Uterus (tissue), 4 donors: ENCODE results near the gene NPEPPS. TPM values are rescaled to one million over a fixed set of nuclear protein-coding genes. Genes with fewer than 3 reads are reported as not detected.

Source experiments
- DNase-seq, 2 donors: peaks; one replicate each; pipeline ENCODE4 v3.0.0-alpha.2; 2019 to 2020
- H3K27ac ChIP-seq, 2 donors: fragments of 200-600 bp; sonication (generic); 1 replicate in 1 of 2; 2 replicates in 1 of 2; pipeline ENCODE4 v1.5.1; 2016 to 2018
- H3K27me3 ChIP-seq, 2 donors: fragments of 200-600 bp; sonication (generic); one replicate each; pipeline ENCODE4 v1.5.1; 2018 to 2019; ENCODE audit warnings: control low read depth in 1 of 2
- H3K36me3 ChIP-seq, 2 donors: fragments of 200-600 bp; sonication (generic); one replicate each; pipeline ENCODE4 v1.5.1; 2019; ENCODE audit warnings: control low read depth in 1 of 2
- H3K4me1 ChIP-seq, 2 donors: fragments of 200-600 bp; sonication (generic); one replicate each; pipeline ENCODE4 v1.5.1; 2018 to 2019; ENCODE audit warnings: control low read depth in 1 of 2
- H3K4me3 ChIP-seq, 2 donors: fragments of 200-600 bp; sonication (generic); 1 replicate in 1 of 2; 2 replicates in 1 of 2; pipeline ENCODE4 v1.5.1; 2018 to 2019; ENCODE audit warnings: mild to moderate bottlenecking in 1 of 2
- H3K9me3 ChIP-seq, 2 donors: fragments of 200-600 bp; sonication (generic); one replicate each; pipeline ENCODE4 v1.5.1; 2019; ENCODE audit warnings: control low read depth in 1 of 2
- CTCF ChIP-seq, 4 experiments: fragments of 200-600 bp in 2 of 4; fragments of 450-650 bp in 2 of 4; sonication (generic) in 2 of 4; IDR thresholded peaks; one replicate each; pipeline ENCODE4 v1.5.1; 2016 to 2019; ENCODE audit warnings: antibody characterized with exemption in 4 of 4, mild to moderate bottlenecking in 2 of 4, moderate library complexity in 1 of 4
- POLR2A ChIP-seq, 2 donors: fragments of 450-650 bp; IDR thresholded peaks; one replicate each; pipeline ENCODE4 v1.6.1; 2016; ENCODE audit warnings: antibody characterized with exemption in 2 of 2, mild to moderate bottlenecking in 1 of 2, moderate library complexity in 1 of 2
- intact Hi-C: fragments of 100-400 bp; cut with DNase I; formaldehyde crosslinking; loops from one replicate; pipeline ENCODE4 v1.15.1; 2023; ENCODE audit warnings: low total_unique reads
- small RNA-seq: library from RNA; depleted of rRNA; stranded (forward); fragments of <200 nt; gene quantifications from one replicate; pipeline ENCODE3, GENCODE V24; 2016
- total RNA-seq, 4 donors: library from RNA; depleted of rRNA in 3 of 4; stranded (reverse); fragments of >200 nt in 3 of 4; gene quantifications; one replicate each; pipeline versions ENCODE4 v1.1.0 to v1.2.4, GENCODE V29; 2014 to 2023
- donor health status: DM: yes; HTN: yes; CAD: no.

Gene NPEPPS
- total RNA-seq, 4 donors from 2014 or later: 77.6 to 161 (median 131) TPM

GRCh38 chr17:47665655-47666054, 134.7 kb downstream of the NPEPPS start:
- intact Hi-C loops: no loop called here
- H3K9me3 ChIP-seq: no peaks in the 10 kb centered on the region
- TF ChIP-seq CTCF (IDR thresholded peaks at IDR 0.05): no peak
- no peak for TF ChIP-seq POLR2A (IDR thresholded peaks at IDR 0.05)
- no peak overlapping the region for H3K4me3 ChIP-seq
- H3K27ac ChIP-seq: no peak overlapping the region
- no peaks in the 10 kb centered on the region for H3K27me3 ChIP-seq
- H3K4me1 ChIP-seq: no peaks in the 10 kb centered on the region
- no peak for DNase-seq
- no peaks in the 10 kb centered on the region for H3K36me3 ChIP-seq

GRCh38 chr17:47669081-47669480, 138.2 kb downstream of the NPEPPS start:
- intact Hi-C loops: no loop called here

GRCh38 chr17:47670064-47670463, 139.2 kb downstream of the NPEPPS start:
- no peak for DNase-seq
- H3K36me3 ChIP-seq: no peaks in the 10 kb centered on the region
- H3K9me3 ChIP-seq: no peaks in the 10 kb centered on the region
- H3K4me3 ChIP-seq: no peak overlapping the region
- intact Hi-C loops: no loop called here
- no peak overlapping the region for H3K27ac ChIP-seq
- TF ChIP-seq POLR2A (IDR thresholded peaks at IDR 0.05) (no peak), CTCF (IDR thresholded peaks at IDR 0.05) (no peak)
- H3K4me1 ChIP-seq: no peaks in the 10 kb centered on the region
- H3K27me3 ChIP-seq: no peaks in the 10 kb centered on the region

More at GRCh38 chr17:47669081-47669480, 138.2 kb downstream of the NPEPPS start:
- Histone ChIP-seq H3K27ac (no peak overlapping the region), H3K27me3 (no peaks in the 10 kb centered on the region), H3K4me3 (no peak overlapping the region), H3K36me3 (no peaks in the 10 kb centered on the region), H3K9me3 (no peaks in the 10 kb centered on the region), H3K4me1 (no peaks in the 10 kb centered on the region)
- DNase-seq: no peak
- TF ChIP-seq CTCF (IDR thresholded peaks at IDR 0.05) (no peak), POLR2A (IDR thresholded peaks at IDR 0.05) (no peak)

Small RNA genes lying within 50 kb of the gene (small RNA-seq; reads per million reads assigned to genes)
- not detected for gene RF00019

Other genes starting within 250 kb of the NPEPPS start
- gene EFCAB13, start 207.2 kb upstream of the NPEPPS start, total RNA-seq: 10 to 100 TPM in 3 of 4 donors, 1 to 10 TPM in 1; 9.2 to 22.8 (median 14.5) TPM
- gene KPNB1, start 118.8 kb downstream of the NPEPPS start, total RNA-seq: 100 to 1,000 TPM in 3 of 4 donors, 10 to 100 TPM in 1; 55.6 to 313 (median 209) TPM
- gene TBKBP1, start 163.1 kb downstream of the NPEPPS start, total RNA-seq: 10 to 100 TPM in 2 of 4 donors, 1 to 10 TPM in 2; 2.6 to 24.8 (median 10.7) TPM
- gene TBX21, start 202.1 kb downstream of the NPEPPS start, total RNA-seq: under 1 TPM in 2 of 4 donors, not detected in 2; 0.49 to 0.51 TPM